Measurements from ENCODE around the gene TRNP1. TPM values are rescaled to one million over a fixed set of nuclear protein-coding genes. Genes with fewer than 3 reads are reported as not detected.
"Not testable (repeated sequence)": the region's sequence is repeated elsewhere in the genome, so short reads cannot be mapped to it uniquely, and the experiment has no call there.

The TRNP1 gene
- polyA plus RNA-seq, 1 experiment, result 50.7 TPM

GRCh38 chr1:26981146-26981846, 12.2 kb upstream of the TRNP1 start:
- no peaks in the 10 kb centered on the region for H3K9me3 ChIP-seq (ENCODE audit: control insufficient read depth, insufficient read depth, low read length)
- H3K4me3 ChIP-seq (ENCODE audit: low read depth, low read length), result no peak overlapping the region
- ChIA-PET POLR2A (no interaction called here), CTCF (interaction anchor here (0.7 to 1.2 kb wide), 3 partner anchors 13 to 17 kb away, joined by 3 to 4 read pairs (median 3); no protein-coding TSS in a partner anchor)
- TF ChIP-seq CTCF (IDR thresholded peaks at IDR 0.05; ENCODE audit: low read depth, low read length), result no peak
- H3K27me3 ChIP-seq (ENCODE audit: control insufficient read depth, insufficient read depth, low read length), result no peaks in the 10 kb centered on the region
- no peak for DNase-seq (ENCODE audit: low read depth, low spot score)
- H3K27ac ChIP-seq (ENCODE audit: low read depth, low read length), result no peak overlapping the region

GRCh38 chr1:26983863-26984262, 9.6 kb upstream of the TRNP1 start:
- H3K9me3 ChIP-seq (ENCODE audit: control insufficient read depth, insufficient read depth, low read length), result no peaks in the 10 kb centered on the region
- no peak overlapping the region for H3K27ac ChIP-seq (ENCODE audit: low read depth, low read length)
- TF ChIP-seq CTCF (IDR thresholded peaks at IDR 0.05; ENCODE audit: low read depth, low read length), result no peak
- no peaks in the 10 kb centered on the region for H3K27me3 ChIP-seq (ENCODE audit: control insufficient read depth, insufficient read depth, low read length)
- H3K4me3 ChIP-seq (ENCODE audit: low read depth, low read length), result no peak overlapping the region
- CTCF ChIA-PET, result no interaction called here
- no peak for DNase-seq (ENCODE audit: low read depth, low spot score)
- POLR2A ChIA-PET, result no interaction called here

- Histone ChIP-seq H3K9me3 (ENCODE audit: control insufficient read depth, insufficient read depth, low read length) (no peaks in the 10 kb centered on the region), H3K27me3 (ENCODE audit: control insufficient read depth, insufficient read depth, low read length) (no peaks in the 10 kb centered on the region), H3K27ac (ENCODE audit: low read depth, low read length) (no peak overlapping the region), H3K4me3 (ENCODE audit: low read depth, low read length) (no peak overlapping the region)
- ChIA-PET CTCF (no interaction called here), POLR2A (no interaction called here)
- DNase-seq (ENCODE audit: low read depth, low spot score), result no peak
- no peak for TF ChIP-seq CTCF (IDR thresholded peaks at IDR 0.05; ENCODE audit: low read depth, low read length)
Measured at GRCh38 chr1:26984291-26984690, 9.2 kb upstream of the TRNP1 start.

GRCh38 chr1:26986658-26987057, 6.8 kb upstream of the TRNP1 start:
- DNase-seq (ENCODE audit: low read depth, low spot score), result no peak
- Histone ChIP-seq H3K27me3 (ENCODE audit: control insufficient read depth, insufficient read depth, low read length) (no peaks in the 10 kb centered on the region), H3K9me3 (ENCODE audit: control insufficient read depth, insufficient read depth, low read length) (no peaks in the 10 kb centered on the region), H3K27ac (ENCODE audit: low read depth, low read length) (no peak overlapping the region), H3K4me3 (ENCODE audit: low read depth, low read length) (no peak overlapping the region)
- no peak for TF ChIP-seq CTCF (IDR thresholded peaks at IDR 0.05; ENCODE audit: low read depth, low read length)
- ChIA-PET CTCF (interaction anchor here (1.5 to 2.3 kb wide), 2 partner anchors 11 to 110 kb away, joined by 5 to 16 read pairs; no protein-coding TSS in a partner anchor), POLR2A (interaction anchor here (0.5 kb wide), 1 partner anchor 60 kb away, joined by 3 read pairs; no protein-coding TSS in a partner anchor)

- ChIA-PET POLR2A (interaction anchor here (0.7 kb wide), 1 partner anchor 26 kb away, joined by 3 read pairs; no protein-coding TSS in a partner anchor), CTCF (interaction anchor here (1.0 kb wide), 1 partner anchor 57 kb away, joined by 3 read pairs; no protein-coding TSS in a partner anchor)
- not testable (repeated sequence) for H3K9me3 ChIP-seq (ENCODE audit: control insufficient read depth, insufficient read depth, low read length); H3K27ac ChIP-seq (ENCODE audit: low read depth, low read length); H3K4me3 ChIP-seq (ENCODE audit: low read depth, low read length); DNase-seq (ENCODE audit: low read depth, low spot score); H3K27me3 ChIP-seq (ENCODE audit: control insufficient read depth, insufficient read depth, low read length)
Measured at GRCh38 chr1:26989403-26990109, 3.9 kb upstream of the TRNP1 start.
